SK-MEL-5 (cell line): ENCODE data around the gene GOLGA6L26. TPM values are rescaled to one million over a fixed set of nuclear protein-coding genes. Genes with fewer than 3 reads are reported as not detected.

ENCODE experiments used
- small RNA-seq, 2 experiments: library from RNA; depleted of rRNA; stranded (forward); fragments of <200 nt; gene quantifications; one replicate each; pipeline ENCODE3, GENCODE V24; 2014
- total RNA-seq: library from RNA; depleted of rRNA; stranded (reverse); fragments of >200 nt; shearing (Covaris generic); gene quantifications from 2 replicates; pipeline ENCODE4 v1.2.3, GENCODE V29; 2014; rRNA removed

The GOLGA6L26 gene
- total RNA-seq, 1 experiment from 2014 or later, result not detected

Small RNAs within 50 kb of the gene (small RNA-seq; reads per million reads assigned to genes)
- gene RN7SL536P, result 0 reads per million in 2 experiments

Other genes with a start within 250 kb of the GOLGA6L26 start
- not detected in 2 replicates for gene GOLGA6L1, start 197.4 kb downstream of the GOLGA6L26 start, total RNA-seq
- not detected in 2 replicates for gene GOLGA8S, start 20.6 kb upstream of the GOLGA6L26 start, total RNA-seq
- gene GOLGA6L2, start 113.0 kb upstream of the GOLGA6L26 start, total RNA-seq, result not detected in 2 replicates
- gene MKRN3, start 231.5 kb upstream of the GOLGA6L26 start, total RNA-seq, result not detected in 2 replicates